ENCODE measurements around the gene SLC44A2. TPM values are rescaled to one million over a fixed set of nuclear protein-coding genes. Genes with fewer than 3 reads are reported as not detected.

SLC44A2 gene
- total and polyA plus RNA-seq, 2 of the 13 experiments (the other 11 are each of a cell fraction or from before 2014, with no cell fraction given): 2.4 to 5.6 TPM

DNA sequence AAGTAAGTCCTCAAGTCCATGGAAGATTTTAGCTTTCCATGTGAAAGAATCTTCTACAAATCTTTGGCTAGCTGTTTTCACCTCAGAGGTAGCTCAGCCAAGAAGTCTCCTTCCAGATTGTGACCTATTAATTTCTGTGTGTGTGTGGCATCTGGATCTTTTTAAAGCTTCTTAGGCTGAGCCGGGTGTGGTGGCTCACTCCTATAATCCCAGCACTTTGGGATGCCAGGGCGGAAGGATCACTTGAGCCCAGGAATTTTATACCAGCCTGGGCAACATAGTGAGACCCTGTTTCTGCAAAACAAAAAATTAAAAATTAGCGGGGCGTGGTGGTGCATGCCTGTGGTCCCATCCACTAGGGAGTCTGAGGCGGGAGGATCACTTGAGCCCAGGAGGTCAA lies 13.4 kb upstream of the SLC44A2 start:
- Histone ChIP-seq H3K4me3 (replicated peaks in 1 of 3; ENCODE audit: insufficient read depth in 1 of 3, low read depth in 2 of 3, low read length in 3 of 3) (no peak overlapping the region), H3K9ac (ENCODE audit: insufficient read depth, low read depth, low read length) (no peak overlapping the region), H3K4me1 (ENCODE audit: insufficient read depth, low read length) (no peaks in the 10 kb centered on the region), H4K20me1 (ENCODE audit: insufficient read depth, low read length) (no peaks in the 10 kb centered on the region), H3K9me3 (ENCODE audit: low read length) (no peaks in the 10 kb centered on the region), H3K27ac (ENCODE audit: extremely low read length, insufficient read depth, low read length) (no peak overlapping the region), H3K79me2 (ENCODE audit: insufficient read depth, low read length) (no peaks in the 10 kb centered on the region), H2AFZ (ENCODE audit: low read length) (no peak overlapping the region), H3K27me3 (ENCODE audit: control insufficient read depth in 1 of 2, insufficient read depth in 2 of 2, low read length in 2 of 2) (no peaks in the 10 kb centered on the region; a peak in 1 of 5 replicates), H3K4me2 (ENCODE audit: low read depth, low read length) (no peak overlapping the region), H3K36me3 (replicated peaks in 1 of 2; ENCODE audit: control insufficient read depth in 1 of 2, insufficient read depth in 2 of 2, low read length in 2 of 2) (no peaks in the 10 kb centered on the region)
- ATAC-seq (no peak), DNase-seq (ENCODE audit: low spot score) (no peak), FAIRE-seq (no peak)
- BruUV-seq (replicated peaks): no TSS peak
- POLR2A ChIA-PET: no interaction called here
- CTCF ChIA-PET (ENCODE audit: low intra/inter-chr PET ratio, low total read pairs): no interaction called here
- intact Hi-C loops (cut with micrococcal nuclease; ENCODE audit: unreplicated experiment) (no loop called here), in situ Hi-C loops (cut with HindIII; ENCODE audit: extremely low pct_ligation_motif_present, low pct_unique_long_range_greater_than_20kb) (no loop called here)
- WGBS (ENCODE audit: low lambda C conversion rate): 64% methylated on average over 5 of the region's 5 CpGs
- TF ChIP-seq SP4 (CRISPR knock-in tag; IDR thresholded peaks at IDR 0.05): no peak
- TF ChIP-seq ZNF766 (CRISPR knock-in tag; IDR thresholded peaks at IDR 0.05; ENCODE audit: borderline replicate concordance): no peak
- TF ChIP-seq ZNF879 (CRISPR knock-in tag; IDR thresholded peaks at IDR 0.05): no peak

- Histone ChIP-seq H3K79me2 (ENCODE audit: insufficient read depth, low read length) (no peaks in the 10 kb centered on the region), H3K4me3 (replicated peaks in 1 of 3; ENCODE audit: insufficient read depth in 1 of 3, low read depth in 2 of 3, low read length in 3 of 3) (no peak overlapping the region), H3K9me3 (ENCODE audit: low read length) (no peaks in the 10 kb centered on the region), H3K4me2 (ENCODE audit: low read depth, low read length) (no peak overlapping the region), H4K20me1 (ENCODE audit: insufficient read depth, low read length) (no peaks in the 10 kb centered on the region), H3K9ac (ENCODE audit: insufficient read depth, low read depth, low read length) (no peak overlapping the region), H2AFZ (ENCODE audit: low read length) (no peak overlapping the region), H3K4me1 (ENCODE audit: insufficient read depth, low read length) (no peaks in the 10 kb centered on the region), H3K27ac (ENCODE audit: extremely low read length, insufficient read depth, low read length) (no peak overlapping the region), H3K36me3 (replicated peaks in 1 of 2; ENCODE audit: control insufficient read depth in 1 of 2, insufficient read depth in 2 of 2, low read length in 2 of 2) (no peaks in the 10 kb centered on the region), H3K27me3 (ENCODE audit: control insufficient read depth in 1 of 2, insufficient read depth in 2 of 2, low read length in 2 of 2) (no peaks in the 10 kb centered on the region; a peak in 1 of 5 replicates)
- ChIA-PET CTCF (ENCODE audit: low intra/inter-chr PET ratio, low total read pairs) (no interaction called here), POLR2A (no interaction called here)
- FAIRE-seq (no peak), ATAC-seq (no peak), DNase-seq (ENCODE audit: low spot score) (no peak)
- TF ChIP-seq HNRNPL (IDR thresholded peaks at IDR 0.05; ENCODE audit: low read depth, low read length) (0 out of 2 replicates have a peak, but pooled peaks have one; percentile 27), ZNF629 (CRISPR knock-in tag; conservative IDR thresholded peaks at IDR 0.05) (peak; percentile 29; the same call in 1 of the 2 replicates), U2AF1 (optimal IDR thresholded peaks at IDR 0.05; ENCODE audit: low read depth, low read length) (no peak)
- WGBS (ENCODE audit: low lambda C conversion rate): 71% methylated on average over 9 of the region's 15 CpGs
- intact Hi-C loops (cut with micrococcal nuclease; ENCODE audit: unreplicated experiment): no loop called here
- no TSS peak for BruUV-seq (replicated peaks)
- in situ Hi-C loops (cut with HindIII; ENCODE audit: extremely low pct_ligation_motif_present, low pct_unique_long_range_greater_than_20kb): no loop called here
Observed at GRCh38 chr19:10612499-10613119, 12.7 kb upstream of the SLC44A2 start.

All from HepG2 (cell line).